Measurements from ENCODE around the gene XKR8. TPM values are rescaled to one million over a fixed set of nuclear protein-coding genes. Genes with fewer than 3 reads are reported as not detected.

Gene XKR8
- total and polyA plus RNA-seq, 7 donors: 4.2 to 13.8 (median 5.4) TPM

GRCh38 chr1:27940870-27941560 is 18.8 kb upstream of the XKR8 start:
- Histone ChIP-seq H3K27me3 (peaks cover 0 to 5% (median 4%) of the 10 kb centered on the region in 3 donors), H3K27ac (no peak overlapping the region), H3K4me3 (no peak overlapping the region), H3K4me1 (no peaks in the 10 kb centered on the region), H3K9me3 (no peaks in the 10 kb centered on the region), H3K36me3 (no peaks in the 10 kb centered on the region)
- 91 to 94% methylated on average over 9 of the region's 9 CpGs for WGBS, 2 donors
- no peak for DNase-seq
- TF ChIP-seq POLR2A (IDR thresholded peaks at IDR 0.05): no peak
- intact Hi-C loops (cut with DNase I): no loop called here

GRCh38 chr1:27941671-27942540 is 17.9 kb upstream of the XKR8 start:
- WGBS, 2 donors: 88% methylated on average over 12 of the region's 12 CpGs

GRCh38 chr1:27945020-27945419 is 14.8 kb upstream of the XKR8 start:
- Histone ChIP-seq H3K4me1 (no peaks in the 10 kb centered on the region), H3K27ac (no peak overlapping the region), H3K27me3 (no peaks in the 10 kb centered on the region), H3K9me3 (no peaks in the 10 kb centered on the region), H3K36me3 (no peaks in the 10 kb centered on the region), H3K4me3 (no peak overlapping the region)
- TF ChIP-seq POLR2AphosphoS5 (IDR thresholded peaks at IDR 0.05) (no peak), EP300 (IDR thresholded peaks at IDR 0.05) (no peak), POLR2A (IDR thresholded peaks at IDR 0.05) (no peak), CTCF (IDR thresholded peaks at IDR 0.05) (no peak)
- no peak for DNase-seq
- intact Hi-C loops (cut with DNase I): no loop called here
- WGBS, 2 donors: 92 to 93% methylated on average over 5 of the region's 5 CpGs

More at GRCh38 chr1:27941671-27942540, 17.9 kb upstream of the XKR8 start:
- no peaks in the 10 kb centered on the region for H3K9me3 ChIP-seq
- TF ChIP-seq POLR2A (IDR thresholded peaks at IDR 0.05): no peak
- TF ChIP-seq EP300 (IDR thresholded peaks at IDR 0.05): no peak
- TF ChIP-seq CTCF (IDR thresholded peaks at IDR 0.05): no peak
- no peak for TF ChIP-seq POLR2AphosphoS5 (IDR thresholded peaks at IDR 0.05)
- no peak overlapping the region for H3K4me3 ChIP-seq
- H3K4me1 ChIP-seq: no peaks in the 10 kb centered on the region
- H3K27ac ChIP-seq: no peak overlapping the region
- H3K27me3 ChIP-seq: no peaks in the 10 kb centered on the region
- intact Hi-C loops (cut with DNase I): no loop called here
- H3K36me3 ChIP-seq: no peaks in the 10 kb centered on the region
- DNase-seq: no peak

GRCh38 chr1:27949027-27949426 is 10.7 kb upstream of the XKR8 start:
- no peaks in the 10 kb centered on the region for H3K27me3 ChIP-seq
- WGBS, 2 donors: 93 to 94% methylated on average over 8 of the region's 8 CpGs

More at GRCh38 chr1:27949027-27949426, 10.7 kb upstream of the XKR8 start:
- no peak for TF ChIP-seq CTCF (IDR thresholded peaks at IDR 0.05)
- no peak for TF ChIP-seq POLR2A (IDR thresholded peaks at IDR 0.05)
- TF ChIP-seq POLR2AphosphoS5 (IDR thresholded peaks at IDR 0.05): no peak
- TF ChIP-seq EP300 (IDR thresholded peaks at IDR 0.05): no peak
- intact Hi-C loops (cut with DNase I): no loop called here
- DNase-seq: no peak
- Histone ChIP-seq H3K27ac (no peak overlapping the region), H3K4me1 (no peaks in the 10 kb centered on the region), H3K9me3 (no peaks in the 10 kb centered on the region), H3K36me3 (no peaks in the 10 kb centered on the region), H3K4me3 (no peak overlapping the region)

Data from sigmoid colon (tissue), 7 donors.